Ovary (tissue), 9 donors: Measurements from ENCODE around the gene FAM110A. TPM values are rescaled to one million over a fixed set of nuclear protein-coding genes. Genes with fewer than 3 reads are reported as not detected.

Experiments used
- DNase-seq, 5 donors: peaks; one replicate each; pipeline ENCODE4 v3.0.0-alpha.2; 2019 to 2020
- H3K27ac ChIP-seq, 2 donors: fragments of 200-600 bp; one replicate each; pipeline versions ENCODE4 v1.5.1 to v1.8.0; 2019 to 2022
- H3K27me3 ChIP-seq: fragments of 200-600 bp; one replicate; pipeline ENCODE4 v1.8.0; 2022
- H3K36me3 ChIP-seq: fragments of 200-600 bp; sonication (generic); one replicate; pipeline ENCODE4 v1.5.1; 2019
- H3K4me1 ChIP-seq: one replicate; pipeline ENCODE4 v1.8.1; 2013; ENCODE audit warnings: mild to moderate bottlenecking, moderate library complexity; ENCODE audit not compliant: insufficient read depth
- H3K4me3 ChIP-seq: fragments of 200-600 bp; sonication (generic); one replicate; pipeline ENCODE4 v1.5.1; 2017
- H3K9me3 ChIP-seq, 2 donors: fragments of 200-600 bp in 1 of 2; sonication (generic) in 1 of 2; one replicate each; pipeline versions ENCODE4 v1.5.1 to v1.8.1; 2013 to 2019; ENCODE audit warnings: mild to moderate bottlenecking in 1 of 2, moderate library complexity in 1 of 2
- CTCF ChIP-seq, 3 donors: fragments of 450-650 bp in 2 of 3; fragments of 200-600 bp in 1 of 3; IDR thresholded peaks; one replicate each; pipeline versions ENCODE4 v1.5.1 to v1.8.0; 2016 to 2022; ENCODE audit warnings: antibody characterized with exemption in 3 of 3, mild to moderate bottlenecking in 1 of 3
- EP300 ChIP-seq: sonication (generic); formaldehyde crosslinking; IDR thresholded peaks from one replicate; pipeline ENCODE4 v1.6.1; 2017; ENCODE audit warnings: antibody characterized with exemption
- POLR2A ChIP-seq: fragments of 450-650 bp; IDR thresholded peaks from one replicate; pipeline ENCODE4 v1.6.1; 2017; ENCODE audit warnings: antibody characterized with exemption, mild to moderate bottlenecking, moderate library complexity
- WGBS, 3 donors: extraction: QIAGEN DNeasy Blood & Tissue Kit in 1 of 3; methylation state at CpG; one replicate each; pipeline versions ENCODE4 v1.1.5 to v1.1.7; 2013 to 2017; 5-methylcytosine and 5-hydroxymethylcytosine counted together
- intact Hi-C, 4 donors: fragments of 100-400 bp; cut with DNase I; formaldehyde crosslinking; loops; one replicate each; pipeline versions ENCODE4 v1.11.0 to v1.15.1; 2022 to 2023
- polyA plus RNA-seq, 2 donors: library from polyadenylated mRNA; stranded (reverse); fragments of 200-250 nt in 1 of 2; fragments of 350-450 nt in 1 of 2; fragmentation: Illumina TruSeq in 1 of 2; extraction: RNeasy Lipid Tissue Mini Kit (QIAGEN cat#74804) in 1 of 2; gene quantifications; one replicate each; pipeline ENCODE4 v1.2.3, GENCODE V29; 2013 to 2014
- total RNA-seq, 7 donors: library from RNA; depleted of rRNA in 2 of 7; stranded (reverse); fragments of >200 nt in 2 of 7; fragmentation: NEBNext Ultra II Directional in 3 of 7; extraction: Animal tissue kit (Norgen Biotek cat#: 25700) in 3 of 7; gene quantifications; one replicate each; pipeline versions ENCODE4 v1.1.0 to v1.2.4, GENCODE V29; 2016 to 2023
- donor health status: DM: no; HTN: no; CAD: no; lungs with moderate emphysema.
- donor health status: DM: no; HTN: no; CAD: no.
- donor health status: Bipolar disorder and iron deficiency.
- donor health status: DM: yes; HTN: yes; CAD: no.
- donor health status: DM: no; HTN: no; CAD: no.
- donor health status: DM: yes; HTN: yes; CAD: no.

The FAM110A gene
- total and polyA plus RNA-seq, 9 donors = 2.1 to 6.6 (median 2.9) TPM

DNA sequence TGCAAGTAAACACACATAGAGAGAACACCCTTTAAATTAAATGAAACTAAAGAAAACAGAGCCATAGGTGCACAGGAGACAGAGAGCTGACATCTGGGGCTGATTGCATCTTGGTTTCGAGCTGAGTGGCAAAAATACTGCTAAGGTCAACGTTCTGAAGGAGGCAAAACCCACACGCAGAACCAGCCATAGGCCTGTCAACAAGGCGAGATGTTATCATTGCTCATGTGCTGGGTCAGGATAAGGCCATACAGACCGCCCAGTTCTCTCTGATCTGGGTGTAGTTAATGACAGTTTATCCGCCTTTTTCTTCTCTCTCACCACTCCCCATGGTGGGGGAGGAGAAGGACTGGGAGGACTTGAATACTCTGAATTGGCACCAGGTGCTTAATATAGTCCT lies 4.5 kb upstream of the FAM110A start:
- H3K27me3 ChIP-seq = no peaks in the 10 kb centered on the region
- intact Hi-C loops = no loop called here
- TF ChIP-seq EP300 (no peak), POLR2A (no peak), CTCF (IDR thresholded peaks at IDR 0.05) (no peak)
- H3K36me3 ChIP-seq = no peaks in the 10 kb centered on the region
- H3K9me3 ChIP-seq = no peaks in the 10 kb centered on the region
- no peak overlapping the region for H3K4me3 ChIP-seq
- H3K27ac ChIP-seq = no peak overlapping the region
- WGBS, 3 donors = 56 to 68% (median 58%) methylated on average over 6 of the region's 6 CpGs
- no peak for DNase-seq
- H3K4me1 ChIP-seq = no peaks in the 10 kb centered on the region

DNA sequence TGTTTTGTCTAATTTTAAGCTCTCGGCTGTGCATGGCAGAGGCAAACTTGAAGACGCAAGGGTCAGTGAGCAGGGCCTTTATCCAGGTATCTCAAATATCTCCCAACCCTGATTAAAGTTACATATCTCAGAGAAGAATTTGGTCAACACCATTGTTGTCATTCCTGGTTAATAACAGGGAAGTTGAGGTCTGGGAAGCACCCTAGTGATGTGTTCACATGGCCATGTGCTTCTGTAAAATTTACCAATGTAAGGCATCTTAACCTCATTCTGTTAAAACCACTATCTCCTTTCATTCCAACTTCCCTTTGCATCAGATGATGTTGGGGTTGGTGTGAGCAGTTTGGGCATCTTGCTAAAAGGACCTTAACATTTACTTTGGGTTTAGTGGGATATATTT lies 4.0 kb upstream of the FAM110A start:
- Histone ChIP-seq H3K27me3 (no peaks in the 10 kb centered on the region), H3K9me3 (no peaks in the 10 kb centered on the region), H3K4me3 (no peak overlapping the region), H3K36me3 (no peaks in the 10 kb centered on the region), H3K4me1 (no peaks in the 10 kb centered on the region), H3K27ac (no peak overlapping the region)
- WGBS, 3 donors = 94 to 98% (median 94%) methylated on average over 2 of the region's 2 CpGs
- DNase-seq = no peak
- TF ChIP-seq CTCF (IDR thresholded peaks at IDR 0.05) (no peak), EP300 (no peak), POLR2A (no peak)
- intact Hi-C loops = no loop called here

GRCh38 chr20:830011-830521 lies 3.4 kb upstream of the FAM110A start:
- intact Hi-C loops = no loop called here
- no peak for DNase-seq
- no peaks in the 10 kb centered on the region for H3K36me3 ChIP-seq
- TF ChIP-seq EP300 (no peak), POLR2A (no peak), CTCF (IDR thresholded peaks at IDR 0.05) (no peak)
- no peak overlapping the region for H3K27ac ChIP-seq
- no peaks in the 10 kb centered on the region for H3K4me1 ChIP-seq
- WGBS, 3 donors = 63 to 67% (median 63%) methylated on average over 8 of the region's 8 CpGs
- H3K27me3 ChIP-seq = no peaks in the 10 kb centered on the region
- no peaks in the 10 kb centered on the region for H3K9me3 ChIP-seq
- H3K4me3 ChIP-seq = no peak overlapping the region

DNA sequence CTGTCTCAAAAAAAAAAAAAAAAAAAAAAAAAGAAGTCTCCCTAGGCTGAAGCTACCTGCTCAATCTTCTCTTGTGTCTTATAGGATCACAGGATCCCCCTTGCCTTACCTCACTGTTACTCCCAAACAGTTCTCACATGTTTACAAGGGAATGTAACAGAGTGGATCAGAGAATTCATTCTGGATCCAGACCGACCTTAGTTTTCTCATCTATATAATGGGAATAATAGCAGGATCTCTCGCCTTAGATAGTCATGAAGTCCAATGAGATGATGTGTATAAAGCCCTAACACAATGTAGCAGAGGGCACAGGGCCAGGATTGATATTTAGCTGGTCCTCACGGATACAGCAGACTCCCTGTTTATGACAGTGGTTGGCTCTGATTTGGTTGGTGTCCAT lies 2.3 kb upstream of the FAM110A start:
- 75 to 89% (median 83%) methylated on average over 3 of the region's 3 CpGs for WGBS, 3 donors
- Histone ChIP-seq H3K27me3 (no peaks in the 10 kb centered on the region), H3K27ac (no peak overlapping the region), H3K36me3 (no peaks in the 10 kb centered on the region), H3K9me3 (no peaks in the 10 kb centered on the region), H3K4me3 (no peak overlapping the region), H3K4me1 (peaks cover 6% of the 10 kb centered on the region)
- TF ChIP-seq EP300 = no peak
- TF ChIP-seq CTCF (IDR thresholded peaks at IDR 0.05) = no peak
- TF ChIP-seq POLR2A = no peak
- intact Hi-C loops = no loop called here
- DNase-seq = no peak

DNA sequence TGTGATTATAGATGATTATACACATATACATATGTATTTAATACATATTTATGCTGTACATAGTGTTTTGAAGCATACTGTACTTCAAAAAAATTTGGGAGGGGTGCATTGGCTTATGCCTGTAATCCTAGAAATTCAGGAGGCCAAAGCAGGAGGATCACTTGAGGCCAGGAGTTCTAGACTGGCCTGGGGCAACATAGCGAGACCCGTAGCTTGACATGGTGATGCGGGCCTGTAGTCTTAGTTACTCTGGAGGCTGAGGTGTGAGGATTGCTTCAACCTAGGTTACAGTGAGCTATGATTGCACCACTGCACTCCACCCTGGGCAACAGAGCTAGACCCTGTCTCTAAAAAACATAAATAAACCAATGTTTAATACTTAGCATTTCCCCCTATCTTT lies 1.6 kb upstream of the FAM110A start:
- intact Hi-C loops = no loop called here
- H3K27ac ChIP-seq = no peak overlapping the region
- H3K9me3 ChIP-seq = no peaks in the 10 kb centered on the region
- no peaks in the 10 kb centered on the region for H3K27me3 ChIP-seq
- no peak overlapping the region for H3K4me3 ChIP-seq
- TF ChIP-seq POLR2A = no peak
- TF ChIP-seq CTCF (IDR thresholded peaks at IDR 0.05) = no peak
- TF ChIP-seq EP300 = no peak
- no peaks in the 10 kb centered on the region for H3K36me3 ChIP-seq
- DNase-seq = no peak
- H3K4me1 ChIP-seq = peaks cover 6% of the 10 kb centered on the region
- 94 to 99% (median 95%) methylated on average over 3 of the region's 3 CpGs for WGBS, 3 donors
